HG03354 (cell line): ENCODE data around the gene EML6.
"Not testable (repeated sequence)": the region's sequence is repeated elsewhere in the genome, so short reads cannot be mapped to it uniquely, and the experiment has no call there.

Experiments used
- ATAC-seq: cut with Tn5 transposase; IDR thresholded peaks from one replicate; pipeline ENCODE4 v1.9.1; 2021; ENCODE audit warnings: mild to moderate bottlenecking; ENCODE audit not compliant: unreplicated experiment, poor library complexity, severe bottlenecking

EML6 gene

DNA sequence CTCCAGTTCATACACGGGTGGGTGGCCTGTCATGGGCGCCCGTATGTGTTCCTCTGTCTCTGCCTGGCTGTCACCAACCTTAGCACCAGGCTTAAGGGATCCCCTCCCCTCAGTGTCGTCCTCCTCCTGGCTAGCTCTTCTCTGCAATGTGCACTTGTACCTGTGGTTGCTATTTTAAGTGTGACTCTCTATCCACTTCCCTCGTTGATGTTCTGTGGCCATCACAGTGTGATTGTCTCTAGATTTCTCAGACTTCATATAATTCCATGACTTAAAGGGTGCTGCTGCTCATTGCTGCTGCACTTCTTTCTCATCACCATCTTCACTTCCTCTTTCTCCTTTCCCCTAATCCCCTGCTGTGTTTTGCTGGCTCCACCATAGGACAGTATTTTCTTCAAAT is 143.4 kb downstream of the EML6 start:
- ATAC-seq: peak; percentile 91

DNA sequence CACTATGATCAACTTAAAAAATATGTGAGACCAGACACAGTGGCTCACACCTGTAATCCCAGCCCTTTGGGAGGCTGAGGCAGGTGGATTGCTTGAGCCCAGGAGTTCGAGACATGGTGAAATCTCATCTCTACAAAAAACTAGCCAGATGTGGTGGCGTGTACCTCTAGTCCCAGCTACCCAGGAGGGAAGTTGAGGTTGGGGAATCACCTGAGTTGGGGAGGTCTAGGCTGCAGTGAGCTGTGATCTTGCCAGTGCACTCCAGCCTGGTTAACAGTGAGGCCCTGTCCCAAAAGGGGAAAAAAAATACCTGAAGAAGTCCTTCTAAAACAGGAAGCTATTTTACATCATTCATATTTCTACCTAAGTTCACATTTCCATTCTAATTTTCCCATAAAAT is 144.0 kb downstream of the EML6 start:
- ATAC-seq: peak; percentile 43

- ATAC-seq: no peak
Observed at GRCh38 chr2:54871457-54872107, 148.1 kb downstream of the EML6 start.

DNA sequence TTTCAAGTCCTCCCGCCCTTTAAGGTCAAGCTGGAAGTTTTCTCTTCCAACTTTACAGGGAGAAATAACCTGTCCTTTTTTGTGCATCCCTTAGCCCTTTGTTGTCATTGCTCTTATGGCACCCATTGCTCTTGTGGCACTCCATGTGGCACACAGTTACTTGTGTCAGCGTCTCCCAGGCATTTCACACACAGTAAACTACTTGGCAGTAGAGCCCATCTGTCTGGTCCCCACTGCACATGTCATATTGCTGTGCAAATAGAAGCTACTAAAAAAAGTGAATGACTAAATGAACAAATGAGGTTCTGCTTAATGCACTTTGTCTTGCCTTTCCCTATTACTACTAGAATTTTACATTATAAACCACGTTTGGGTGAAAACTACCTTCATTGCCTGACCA is 149.3 kb downstream of the EML6 start:
- no peak for ATAC-seq

DNA sequence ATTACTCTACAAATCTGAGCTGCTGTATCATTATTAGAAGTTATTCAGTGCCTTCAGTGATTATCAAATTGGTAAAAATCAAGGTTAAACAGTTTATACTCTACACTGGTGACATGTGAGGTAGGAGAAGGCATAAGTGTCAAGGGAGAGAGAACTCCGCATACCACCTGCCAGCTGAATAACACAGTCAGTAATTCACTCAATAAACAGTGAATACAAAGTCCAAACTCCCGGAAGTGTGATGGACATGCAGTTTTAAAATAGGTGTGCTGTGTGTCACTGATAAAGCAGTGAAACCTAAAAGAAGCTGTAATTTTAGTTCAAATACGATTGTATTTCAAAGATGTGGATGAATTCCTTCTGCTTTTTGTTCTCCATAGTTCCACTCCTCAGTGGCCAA is 149.8 kb downstream of the EML6 start:
- ATAC-seq: not testable (repeated sequence)

DNA sequence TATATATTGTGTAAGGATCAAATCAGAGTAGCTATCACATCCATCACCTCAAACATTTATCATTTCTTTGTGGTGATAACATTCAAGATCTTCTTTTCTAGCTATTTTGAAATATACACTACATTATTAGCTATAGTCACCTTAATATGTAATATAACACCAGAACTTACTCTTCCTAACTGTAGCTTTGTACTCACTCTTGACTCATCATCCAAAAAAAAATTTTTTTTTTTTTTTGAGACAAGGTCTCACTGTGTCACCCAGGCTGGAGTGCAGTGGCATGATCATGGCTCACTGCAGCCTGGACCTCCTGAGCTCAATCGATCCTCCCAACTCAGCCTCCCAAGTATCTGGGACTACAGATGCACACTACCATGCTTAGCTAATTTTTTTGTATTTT is 153.3 kb downstream of the EML6 start:
- ATAC-seq: no peak

GRCh38 chr2:54878182-54878581 is 154.7 kb downstream of the EML6 start:
- ATAC-seq: no peak

- no peak for ATAC-seq
Observed at GRCh38 chr2:54879032-54879431, 155.6 kb downstream of the EML6 start.

- ATAC-seq: no peak
Observed at GRCh38 chr2:54879598-54880332, 156.3 kb downstream of the EML6 start.

GRCh38 chr2:54880428-54880827 is 157.0 kb downstream of the EML6 start:
- no peak for ATAC-seq

GRCh38 chr2:54881759-54882158 is 158.3 kb downstream of the EML6 start:
- no peak for ATAC-seq

DNA sequence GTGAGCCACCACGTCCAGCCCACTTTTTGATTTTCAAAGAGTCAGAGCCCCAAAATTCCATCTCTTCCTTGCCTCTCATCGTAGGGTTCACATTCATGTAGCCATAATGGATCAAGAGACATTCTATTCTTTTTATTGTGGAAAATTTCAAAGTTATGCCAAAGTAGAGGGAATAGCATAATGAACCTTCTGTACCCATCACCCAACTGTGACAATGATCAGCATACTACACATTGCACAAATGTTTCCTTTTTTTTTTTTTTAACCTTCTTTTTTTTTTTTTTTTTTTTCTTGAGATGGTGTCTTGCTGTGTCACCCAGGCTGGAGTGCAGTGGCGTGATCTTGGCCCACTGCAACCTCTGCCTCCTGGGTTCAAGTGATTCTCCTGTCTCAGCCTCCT is 162.4 kb downstream of the EML6 start:
- no peak for ATAC-seq

DNA sequence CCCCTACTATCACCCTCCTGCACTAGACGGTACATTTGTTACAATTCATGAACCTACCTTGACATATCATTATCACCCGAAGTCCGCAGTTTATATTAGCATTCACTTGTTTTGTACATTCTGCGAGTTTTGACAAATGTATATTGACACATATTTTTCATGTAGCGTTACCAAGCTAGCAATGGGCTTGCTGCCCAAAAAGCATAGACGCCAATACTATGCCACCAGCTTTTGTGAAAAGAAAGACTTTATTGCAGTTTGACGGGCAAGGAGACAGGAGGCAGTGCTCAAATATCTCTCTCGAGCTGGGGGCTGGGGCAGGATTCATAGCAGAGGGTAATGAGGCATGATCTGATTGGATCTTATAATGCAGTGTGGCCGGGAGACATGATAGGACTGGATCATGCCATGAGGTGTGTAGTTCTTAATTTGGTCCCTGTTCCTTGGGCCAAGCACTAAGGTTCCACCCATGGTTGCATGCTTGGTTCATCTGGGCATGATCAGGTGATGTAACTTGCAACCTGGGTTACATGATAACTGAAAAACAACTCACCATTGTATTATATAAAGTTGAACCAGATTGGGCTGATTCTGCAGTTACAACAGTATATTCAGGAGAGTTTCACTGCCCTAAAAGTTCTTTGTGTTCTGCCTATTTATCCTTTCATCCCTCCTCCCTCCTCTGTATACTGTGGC is 164.5 kb downstream of the EML6 start:
- ATAC-seq: no peak

GRCh38 chr2:54889053-54889452 is 165.6 kb downstream of the EML6 start:
- ATAC-seq: no peak

- ATAC-seq: no peak
Observed at GRCh38 chr2:54891909-54892308, 168.4 kb downstream of the EML6 start.

DNA sequence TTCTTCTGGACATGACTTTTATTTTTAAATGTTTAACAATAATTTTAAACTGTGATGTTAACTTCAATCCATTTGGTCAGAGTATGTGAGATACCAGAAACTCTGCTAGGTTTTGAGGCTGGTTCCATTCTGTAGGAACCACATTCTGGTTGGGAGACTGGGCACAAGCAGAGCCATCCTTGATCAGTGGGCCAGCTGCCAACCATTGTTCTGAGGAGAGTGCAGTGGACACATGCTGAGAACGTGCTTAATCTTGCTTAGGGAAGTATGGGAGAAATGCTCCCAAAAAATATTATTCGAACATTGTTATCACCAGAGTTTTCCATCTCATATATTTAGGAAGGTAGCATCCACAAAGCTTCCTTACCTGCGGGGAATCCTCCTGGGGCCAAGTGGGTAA is 171.0 kb downstream of the EML6 start:
- ATAC-seq: no peak

DNA sequence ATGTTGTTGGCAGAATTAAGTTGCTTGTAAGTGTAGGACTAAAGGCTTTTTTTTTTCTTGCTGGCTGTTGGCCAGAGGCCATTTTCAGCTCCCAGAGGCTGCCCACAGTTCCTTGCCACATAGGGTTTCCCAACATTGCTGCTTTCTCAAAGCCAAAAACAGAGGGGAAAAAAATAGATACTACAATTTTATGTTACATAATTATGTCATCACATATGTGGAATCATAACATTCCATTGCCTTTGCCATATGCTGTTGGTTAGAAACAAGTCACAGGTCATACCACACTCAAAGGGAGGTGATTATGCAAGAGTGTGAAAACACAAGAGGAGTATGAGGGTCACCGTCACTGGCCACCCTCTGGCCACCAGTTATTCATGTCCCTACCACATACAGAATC is 172.3 kb downstream of the EML6 start:
- ATAC-seq: no peak

DNA sequence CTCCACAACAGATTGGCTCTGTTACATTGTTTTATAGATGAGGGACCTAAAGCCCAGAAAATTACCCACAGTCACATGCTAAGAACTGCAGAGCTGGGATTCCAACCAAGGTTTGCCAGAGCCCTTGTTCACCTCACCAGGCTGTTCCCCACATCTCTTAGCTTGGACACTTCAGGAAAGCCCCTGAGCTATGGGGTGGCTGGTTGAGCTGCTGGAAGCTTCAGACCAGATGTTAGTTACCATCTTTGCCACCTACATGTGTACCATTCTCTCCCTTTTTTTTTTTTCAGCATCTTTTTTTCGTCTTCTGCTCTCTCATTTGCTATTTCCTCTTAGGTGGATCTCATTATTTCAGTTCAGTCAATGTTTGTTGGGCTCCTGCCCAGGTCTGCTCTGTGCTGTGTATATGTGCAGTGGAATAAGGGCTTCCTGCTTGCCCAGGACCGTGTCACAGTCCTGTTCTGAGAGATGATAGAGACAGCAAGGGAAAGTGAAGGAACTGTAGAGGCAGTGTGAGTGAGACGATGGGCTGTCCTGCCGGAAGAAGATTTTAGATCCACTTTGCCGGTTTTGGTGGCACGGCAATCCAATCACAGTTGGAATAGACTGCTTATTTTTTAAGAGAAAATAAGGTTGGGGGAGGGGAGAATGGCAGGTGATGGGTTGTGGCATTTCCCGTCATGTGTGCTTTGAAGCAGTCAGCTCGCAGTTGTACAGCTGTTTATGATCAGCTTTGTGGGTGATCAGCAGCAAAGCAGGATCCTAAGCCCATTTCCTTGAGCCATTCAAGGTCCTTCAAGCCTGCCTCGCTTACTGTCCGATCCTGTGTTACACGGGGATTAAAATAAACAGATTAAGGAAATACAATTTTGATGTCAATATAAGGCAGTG is 174.2 kb downstream of the EML6 start:
- no peak for ATAC-seq

GRCh38 chr2:54898456-54899226 is 175.2 kb downstream of the EML6 start:
- ATAC-seq: no peak
